H9 (cell line): ENCODE data around the gene MINDY4. TPM values are rescaled to one million over a fixed set of nuclear protein-coding genes. Genes with fewer than 3 reads are reported as not detected.

Source experiments
- DNase-seq: peaks from one replicate; pipeline ENCODE4 v3.0.0-alpha.2; 2017
- H2AFZ ChIP-seq: one replicate; pipeline ENCODE4 v1.6.1; 2013; ENCODE audit warnings: mild to moderate bottlenecking, low read length, control low read depth, moderate library complexity
- H2AK5ac ChIP-seq: 2 replicates; pipeline ENCODE4 v1.6.1; 2013; ENCODE audit warnings: low read length, control low read depth, mixed read lengths; ENCODE audit not compliant: insufficient read length
- H2BK120ac ChIP-seq: one replicate; pipeline ENCODE4 v1.6.1; 2013; ENCODE audit warnings: low read depth, mild to moderate bottlenecking, low read length, control low read depth, inconsistent platforms; ENCODE audit not compliant: poor library complexity, severe bottlenecking
- H2BK12ac ChIP-seq: 2 replicates; pipeline ENCODE4 v1.6.1; 2013; ENCODE audit warnings: low read length, control low read depth, mixed read lengths, low read depth; ENCODE audit not compliant: insufficient read length
- H2BK15ac ChIP-seq: 2 replicates; pipeline ENCODE4 v1.6.1; 2013; ENCODE audit warnings: low read depth, low read length, control low read depth
- H2BK20ac ChIP-seq: one replicate; pipeline ENCODE4 v1.6.1; 2013; ENCODE audit warnings: low read depth, mild to moderate bottlenecking, low read length, control low read depth, inconsistent platforms; ENCODE audit not compliant: poor library complexity, severe bottlenecking
- H2BK5ac ChIP-seq: 2 replicates; pipeline ENCODE4 v1.6.1; 2013; ENCODE audit warnings: low read length, control low read depth, mixed read lengths; ENCODE audit not compliant: insufficient read length
- H3K14ac ChIP-seq: 2 replicates; pipeline ENCODE4 v1.6.1; 2013; ENCODE audit warnings: low read length, control low read depth; ENCODE audit not compliant: insufficient read depth
- H3K18ac ChIP-seq: 2 replicates; pipeline ENCODE4 v1.6.1; 2013; ENCODE audit warnings: low read depth, mild to moderate bottlenecking, mixed read lengths, low read length, control low read depth; ENCODE audit not compliant: insufficient read length
- H3K23ac ChIP-seq: 2 replicates; pipeline ENCODE4 v1.6.1; 2013; ENCODE audit warnings: low read length, control low read depth, mixed read lengths, low read depth; ENCODE audit not compliant: insufficient read length
- H3K23me2 ChIP-seq: 2 replicates; pipeline ENCODE4 v1.6.1; 2013; ENCODE audit warnings: low read depth, mild to moderate bottlenecking, mixed read lengths, low read length, control low read depth; ENCODE audit not compliant: insufficient read length, poor library complexity, severe bottlenecking
- H3K27ac ChIP-seq: 2 replicates; pipeline ENCODE4 v1.5.1; 2013; ENCODE audit warnings: low read length, control low read depth, mixed read lengths, low read depth; ENCODE audit not compliant: insufficient read length
- H3K27me3 ChIP-seq: 2 replicates; pipeline ENCODE4 v1.6.1; 2013; ENCODE audit warnings: low read length, control low read depth, inconsistent platforms; ENCODE audit not compliant: insufficient read depth
- H3K4ac ChIP-seq: 2 replicates; pipeline ENCODE4 v1.6.1; 2013; ENCODE audit warnings: low read depth, mild to moderate bottlenecking, control low read depth, inconsistent platforms, low read length, moderate library complexity
- H3K4me1 ChIP-seq: 2 replicates; pipeline ENCODE4 v1.6.1; 2013; ENCODE audit warnings: low read length, control low read depth, inconsistent platforms; ENCODE audit not compliant: insufficient read depth
- H3K4me2 ChIP-seq: 2 replicates; pipeline ENCODE4 v1.6.1; 2013; ENCODE audit warnings: low read length, control low read depth, mixed read lengths; ENCODE audit not compliant: insufficient read length, insufficient read depth
- H3K56ac ChIP-seq: 2 replicates; pipeline ENCODE4 v1.6.1; 2013; ENCODE audit warnings: low read depth, mild to moderate bottlenecking, mixed read lengths, low read length, control low read depth; ENCODE audit not compliant: insufficient read length
- H3K79me1 ChIP-seq: 2 replicates; pipeline ENCODE4 v1.6.1; 2013; ENCODE audit warnings: low read depth, mild to moderate bottlenecking, moderate library complexity, low read length, control low read depth, inconsistent platforms; ENCODE audit not compliant: insufficient read depth, poor library complexity, severe bottlenecking
- H3K79me2 ChIP-seq: 2 replicates; pipeline ENCODE4 v1.6.1; 2013; ENCODE audit warnings: low read length, control low read depth, inconsistent platforms; ENCODE audit not compliant: insufficient read depth
- H3K9ac ChIP-seq: 2 replicates; pipeline ENCODE4 v1.6.1; 2013; ENCODE audit warnings: low read length, control low read depth, mixed read lengths; ENCODE audit not compliant: insufficient read length; ENCODE audit errors: extremely low read depth
- H3K9me3 ChIP-seq: one replicate; pipeline ENCODE4 v1.6.1; 2013; ENCODE audit warnings: low read depth, low read length, inconsistent platforms; ENCODE audit not compliant: control insufficient read depth
- H3T11ph ChIP-seq: one replicate; pipeline ENCODE4 v1.6.1; 2013; ENCODE audit warnings: mild to moderate bottlenecking, low read length, control low read depth, inconsistent platforms
- H4K20me1 ChIP-seq: one replicate; pipeline ENCODE4 v1.6.1; 2013; ENCODE audit not compliant: control insufficient read depth, insufficient read length, insufficient read depth
- H4K5ac ChIP-seq: 2 replicates; pipeline ENCODE4 v1.6.1; 2013; ENCODE audit warnings: low read depth, mild to moderate bottlenecking, mixed read lengths, low read length, control low read depth; ENCODE audit not compliant: insufficient read length
- H4K8ac ChIP-seq: replicated peaks from 2 replicates; pipeline ENCODE4 v1.6.1; 2013; ENCODE audit warnings: low read length, control low read depth, mixed read lengths, low read depth; ENCODE audit not compliant: insufficient read length
- H4K91ac ChIP-seq: 2 replicates; pipeline ENCODE4 v1.6.1; 2013; ENCODE audit warnings: low read depth, mild to moderate bottlenecking, moderate library complexity, mixed read lengths, low read length, control low read depth; ENCODE audit not compliant: insufficient read length
- H3K27ac Mint-ChIP-seq, 3 experiments: 2 replicates in 2 of 3; 3 replicates in 1 of 3; pipeline ENCODE4 v1.8.0; 2020 to 2021; ENCODE audit warnings: mixed read lengths in 3 of 3, mild to moderate bottlenecking in 1 of 3, moderate library complexity in 1 of 3
- H3K27me3 Mint-ChIP-seq: 2 replicates; pipeline ENCODE4 v1.8.0; 2021; ENCODE audit warnings: low read depth, mild to moderate bottlenecking, moderate library complexity, mixed read lengths
- H3K36me3 Mint-ChIP-seq, 3 experiments: 2 replicates in 2 of 3; 3 replicates in 1 of 3; pipeline ENCODE4 v1.8.0; 2020 to 2021; ENCODE audit warnings: low read depth in 3 of 3, mixed read lengths in 3 of 3; ENCODE audit not compliant: insufficient read depth in 1 of 3
- H3K4me1 Mint-ChIP-seq, 2 experiments: 2 replicates each; pipeline ENCODE4 v1.8.0; 2020; ENCODE audit warnings: mixed read lengths in 2 of 2
- H3K4me3 Mint-ChIP-seq, 2 experiments: 2 replicates in 1 of 2; 3 replicates in 1 of 2; pipeline ENCODE4 v1.8.0; 2020 to 2021; ENCODE audit warnings: mild to moderate bottlenecking in 2 of 2, mixed read lengths in 2 of 2, moderate library complexity in 1 of 2
- H3K9me3 Mint-ChIP-seq, 2 experiments: 2 replicates in 1 of 2; 3 replicates in 1 of 2; pipeline ENCODE4 v1.8.0; 2020; ENCODE audit warnings: mild to moderate bottlenecking in 2 of 2, mixed read lengths in 2 of 2, moderate library complexity in 1 of 2
- CTCF ChIP-seq: fragments of 200-600 bp; sonication (generic); conservative IDR thresholded peaks from 3 replicates; pipeline ENCODE4 v1.8.0; 2021; ENCODE audit warnings: antibody characterized with exemption, mild to moderate bottlenecking
- WGBS: extraction: QIAGEN DNeasy Blood & Tissue Kit; methylation state at CpG from one replicate; pipeline ENCODE4 v1.1.7; 2013; ENCODE audit warnings: missing lambda C conversion rate, low lambda C conversion rate, mixed read lengths; ENCODE audit not compliant: insufficient read length; ENCODE audit errors: extremely low coverage; 5-methylcytosine and 5-hydroxymethylcytosine counted together
- total RNA-seq: library from RNA; stranded (reverse); gene quantifications from 2 replicates; pipeline ENCODE4 v1.2.1, GENCODE V29; 2021

MINDY4 gene
- total RNA-seq, 1 experiment from 2014 or later: 3.1 TPM

DNA sequence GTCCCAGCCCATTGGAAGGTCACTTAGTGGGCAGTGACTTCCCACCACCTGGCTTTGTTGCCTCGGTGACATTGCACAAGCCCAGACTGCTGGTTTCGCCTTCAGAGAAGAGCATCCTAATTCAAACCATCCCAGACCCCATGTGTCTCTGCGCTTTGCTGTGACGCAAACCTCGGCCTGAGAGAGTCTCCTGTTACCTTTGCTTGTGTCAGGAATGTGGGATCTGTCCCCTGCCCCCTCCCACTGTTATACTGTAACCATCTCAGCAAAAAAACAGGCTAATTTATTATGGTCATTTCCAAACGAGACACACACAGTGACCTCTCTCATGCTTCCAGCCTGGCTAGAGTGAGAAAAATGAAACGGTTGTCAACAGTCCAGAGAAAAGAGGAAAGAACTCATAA, 115.4 kb downstream of the MINDY4 start:
- Histone ChIP-seq H2BK5ac (no peak overlapping the region), H2BK20ac (no peak overlapping the region), H3K23me2 (no peaks in the 10 kb centered on the region), H4K91ac (no peak overlapping the region), H3K9ac (no peak overlapping the region), H4K5ac (no peak overlapping the region), H3K14ac (no peak overlapping the region), H3K79me2 (no peaks in the 10 kb centered on the region), H2BK12ac (no peak overlapping the region), H3K56ac (no peak overlapping the region), H3T11ph (no peak overlapping the region), H3K27me3 (no peaks in the 10 kb centered on the region), H2AFZ (no peak overlapping the region), H3K4me1 (no peaks in the 10 kb centered on the region; the same call in 1 of the 2 replicates), H3K23ac (no peak overlapping the region), H3K27ac (no peak overlapping the region), H2BK120ac (no peak overlapping the region), H4K8ac (no peak overlapping the region), H3K9me3 (no peaks in the 10 kb centered on the region), H2BK15ac (no peak overlapping the region), H3K79me1 (no peaks in the 10 kb centered on the region), H2AK5ac (no peak overlapping the region), H3K18ac (no peak overlapping the region), H3K4ac (no peak overlapping the region), H3K4me2 (no peak overlapping the region), H4K20me1 (no peaks in the 10 kb centered on the region)
- Mint-ChIP-seq H3K27ac (no peak overlapping the region), H3K36me3 (no peaks in the 10 kb centered on the region; a peak in 1 of 7 replicates), H3K27me3 (peaks cover 9% of the 10 kb centered on the region), H3K4me1 (peaks cover 22 to 32% of the 10 kb centered on the region in 2 experiments), H3K9me3 (no peaks in the 10 kb centered on the region; a peak in 1 of 5 replicates), H3K4me3 (no peak overlapping the region)
- TF ChIP-seq CTCF: no peak
- no peak for DNase-seq
- no CpG with 5 or more reads among the region's 7 CpGs for WGBS
